COLO829 (cell line): ENCODE results near the gene CCDC171.
A peak's percentile ranks its signal among the peaks of the same experiment; 100 is the strongest.
"Not testable (repeated sequence)": the region's sequence is repeated elsewhere in the genome, so short reads cannot be mapped to it uniquely, and the experiment has no call there.

Experiments
- DNase-seq: peaks from one replicate; pipeline ENCODE4 v3.0.0; 2012; ENCODE audit warnings: low spot score

The CCDC171 gene

DNA sequence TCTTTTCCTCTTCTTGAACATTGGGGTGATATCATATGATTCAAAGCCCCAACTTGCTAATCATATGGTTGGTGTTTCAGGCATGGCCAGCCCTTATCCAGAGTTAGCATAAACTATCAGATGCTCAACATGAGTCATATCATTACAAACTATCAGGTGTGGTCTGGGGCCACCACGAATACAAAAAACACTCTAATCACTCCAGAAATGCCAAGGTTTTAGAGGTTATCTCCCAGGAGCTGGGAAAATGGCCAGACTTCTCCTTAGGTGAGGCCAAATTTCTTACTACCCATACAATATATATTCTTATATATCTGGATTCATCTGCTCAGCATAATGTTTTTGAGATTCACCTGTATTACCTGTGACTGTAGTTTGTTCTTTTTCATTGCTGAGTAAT is 210.5 kb downstream of the CCDC171 start:
- no peak for DNase-seq

- DNase-seq: no peak
Measured at GRCh38 chr9:15764131-15764530, 211.3 kb downstream of the CCDC171 start.

DNA sequence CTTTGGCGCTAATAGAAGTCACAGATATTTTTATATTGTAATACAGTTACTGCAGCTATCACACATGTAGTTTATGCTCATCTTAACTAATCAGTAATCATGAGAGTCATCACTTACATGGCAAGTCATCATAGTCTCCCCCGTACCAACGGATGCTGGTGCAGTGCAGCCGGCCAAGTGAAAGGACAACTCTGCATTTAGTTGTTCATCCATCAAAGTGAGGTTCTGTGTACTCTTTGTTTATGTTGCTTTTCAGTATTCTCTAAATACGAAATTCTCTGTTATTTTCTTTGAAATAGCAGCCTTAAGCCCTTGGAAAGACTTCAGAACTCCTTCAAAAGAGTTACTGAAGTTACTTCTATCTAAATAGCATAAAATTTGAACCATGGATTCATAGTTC is 216.7 kb downstream of the CCDC171 start:
- no peak for DNase-seq

- no peak for DNase-seq
Measured at GRCh38 chr9:15778861-15779260, 226.0 kb downstream of the CCDC171 start.

GRCh38 chr9:15782106-15782505 is 229.3 kb downstream of the CCDC171 start:
- no peak for DNase-seq

DNA sequence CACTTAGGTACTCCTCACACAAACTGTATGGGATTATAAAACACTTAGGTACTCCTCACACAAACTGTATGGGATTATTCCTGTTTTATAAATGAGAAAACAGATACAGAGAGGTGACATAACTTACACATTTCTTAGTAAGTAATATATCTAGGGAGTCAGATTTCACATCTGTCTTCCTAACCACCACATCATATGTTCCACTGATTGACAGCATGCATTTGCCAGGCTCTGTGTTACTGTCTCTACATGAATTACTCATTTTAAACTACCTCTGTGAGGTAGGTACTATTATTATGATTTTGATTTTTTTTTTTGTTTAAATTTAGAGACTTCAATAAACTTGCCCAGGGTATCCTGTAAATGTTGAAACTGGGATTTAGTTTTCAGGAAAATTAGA is 232.7 kb downstream of the CCDC171 start:
- DNase-seq: no peak

- DNase-seq: no peak
Measured at GRCh38 chr9:15786616-15787015, 233.8 kb downstream of the CCDC171 start.

- not testable (repeated sequence) for DNase-seq
Measured at GRCh38 chr9:15810219-15810899, 257.5 kb downstream of the CCDC171 start.

GRCh38 chr9:15813076-15813475 is 260.2 kb downstream of the CCDC171 start:
- no peak for DNase-seq

DNA sequence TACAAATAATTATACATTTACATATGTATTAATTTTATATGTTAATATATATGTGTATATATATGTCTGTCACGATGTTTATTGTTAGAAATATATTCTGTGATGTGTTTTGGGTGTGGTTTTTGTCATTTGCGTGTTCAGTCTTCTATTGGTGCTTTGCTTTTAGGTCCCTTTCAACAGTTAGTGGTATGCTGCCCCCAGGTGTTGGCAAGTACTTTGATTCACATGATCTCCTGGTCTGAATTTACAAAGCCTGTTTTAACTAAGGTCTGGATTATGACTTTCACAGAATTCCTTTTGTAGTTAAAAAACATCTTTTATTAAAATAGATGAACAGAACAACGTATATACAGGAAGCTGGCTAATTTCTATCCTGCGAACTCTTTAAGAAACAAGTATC is 271.5 kb downstream of the CCDC171 start:
- DNase-seq: no peak

- no peak for DNase-seq
Measured at GRCh38 chr9:15831384-15831783, 278.5 kb downstream of the CCDC171 start.

DNA sequence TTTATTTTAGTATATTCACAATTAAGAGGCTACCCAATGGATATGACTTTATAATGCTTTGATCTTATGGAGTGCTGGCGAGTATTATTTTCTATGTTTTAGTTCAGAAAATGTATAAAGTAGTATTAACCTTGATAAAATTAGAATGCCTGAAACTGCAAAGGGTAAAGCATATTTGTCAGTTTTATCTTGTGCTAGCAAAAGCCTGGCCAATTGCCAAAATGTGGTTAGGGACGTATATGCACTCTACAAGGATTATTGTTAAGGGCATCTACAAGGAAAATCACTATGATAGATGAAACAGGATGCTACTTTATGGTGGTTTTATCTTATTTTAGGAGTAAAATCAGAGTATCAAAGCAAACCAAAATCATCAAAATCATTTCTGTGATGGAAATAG is 281.7 kb downstream of the CCDC171 start:
- no peak for DNase-seq

- peak; percentile 26 for DNase-seq
Measured at GRCh38 chr9:15837079-15837679, 284.3 kb downstream of the CCDC171 start.

DNA sequence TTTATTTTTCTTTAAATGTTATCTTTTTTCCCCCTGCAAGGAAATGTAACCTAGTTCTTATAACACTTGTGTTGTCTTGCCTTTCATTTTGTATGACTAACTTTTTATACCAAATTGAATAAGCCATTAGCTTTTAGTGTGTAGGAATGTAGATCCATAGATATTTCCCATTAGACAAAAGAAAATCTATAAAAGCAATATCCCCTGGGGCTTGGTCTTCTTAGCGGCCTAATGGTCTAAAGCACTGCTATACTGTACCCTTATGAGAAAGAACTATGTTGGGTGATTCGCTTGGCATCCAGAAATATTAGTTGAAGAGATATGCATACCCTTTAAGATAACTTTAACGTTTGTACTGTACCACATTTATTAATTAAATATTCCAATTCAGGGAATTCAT is 289.2 kb downstream of the CCDC171 start:
- DNase-seq: no peak

GRCh38 chr9:15843316-15843715 is 290.5 kb downstream of the CCDC171 start:
- no peak for DNase-seq

DNA sequence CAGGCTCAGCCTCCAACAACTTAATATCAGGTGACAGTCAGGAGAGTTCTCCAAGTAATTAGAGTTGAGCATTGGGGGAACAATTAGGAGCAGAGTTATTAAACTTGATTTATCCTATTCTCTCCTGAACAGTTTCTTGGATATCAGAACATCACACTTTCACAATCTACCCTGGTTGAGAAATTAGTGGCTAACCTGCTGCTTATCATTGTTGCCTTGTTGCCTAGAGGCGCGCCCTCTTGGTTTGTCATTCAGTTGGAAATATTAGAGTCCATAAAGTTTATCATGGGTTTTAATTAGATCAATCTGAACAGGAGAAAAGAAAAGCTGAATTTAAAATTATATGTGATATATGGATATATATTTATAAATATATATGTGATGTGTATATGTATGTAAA is 291.1 kb downstream of the CCDC171 start:
- DNase-seq: no peak

- DNase-seq: no peak
Measured at GRCh38 chr9:15846611-15847010, 293.8 kb downstream of the CCDC171 start.

- DNase-seq: no peak
Measured at GRCh38 chr9:15849871-15850270, 297.0 kb downstream of the CCDC171 start.

DNA sequence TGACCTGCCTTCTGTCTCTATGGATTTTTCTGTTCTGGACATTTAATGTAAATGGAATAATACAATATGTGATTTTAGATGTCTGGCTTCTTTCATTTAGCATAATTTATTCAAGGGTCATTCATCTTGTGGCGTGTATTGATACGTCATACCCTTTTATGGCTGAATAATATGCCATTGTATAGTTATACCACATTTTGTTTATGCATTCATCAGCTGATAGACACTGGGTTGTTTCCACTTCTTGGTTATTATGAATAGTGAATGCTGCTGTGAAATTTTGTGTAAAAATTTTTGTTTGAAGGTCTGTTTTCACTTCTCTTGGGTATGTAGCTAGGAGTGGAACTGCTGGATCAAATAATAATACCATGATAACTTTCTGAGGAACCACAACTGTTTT is 298.9 kb downstream of the CCDC171 start:
- no peak for DNase-seq

GRCh38 chr9:15856591-15856990 is 303.7 kb downstream of the CCDC171 start:
- no peak for DNase-seq

- DNase-seq: no peak
Measured at GRCh38 chr9:15867334-15867733, 314.5 kb downstream of the CCDC171 start.

DNA sequence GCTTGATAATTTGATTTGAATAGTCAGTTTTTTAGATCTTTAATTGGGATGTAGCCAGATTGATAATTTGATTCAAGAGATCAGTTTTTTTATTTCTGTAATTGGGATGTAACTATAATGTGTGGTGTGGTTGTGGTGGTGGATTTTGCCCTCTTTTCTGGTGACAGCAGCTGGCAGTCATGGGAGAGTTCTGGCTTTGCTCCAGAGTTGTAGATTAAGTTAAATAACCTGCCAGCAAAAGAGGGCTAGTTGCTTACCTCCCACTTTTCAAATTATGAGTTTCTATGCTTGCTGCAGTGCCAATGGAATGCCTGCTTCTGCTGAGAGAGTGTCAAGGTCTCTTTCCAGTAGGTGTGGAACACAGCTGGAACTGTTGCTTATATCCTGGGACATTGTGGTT is 315.1 kb downstream of the CCDC171 start:
- DNase-seq: no peak

GRCh38 chr9:15873573-15874177 is 320.8 kb downstream of the CCDC171 start:
- peak; percentile 13 for DNase-seq

DNA sequence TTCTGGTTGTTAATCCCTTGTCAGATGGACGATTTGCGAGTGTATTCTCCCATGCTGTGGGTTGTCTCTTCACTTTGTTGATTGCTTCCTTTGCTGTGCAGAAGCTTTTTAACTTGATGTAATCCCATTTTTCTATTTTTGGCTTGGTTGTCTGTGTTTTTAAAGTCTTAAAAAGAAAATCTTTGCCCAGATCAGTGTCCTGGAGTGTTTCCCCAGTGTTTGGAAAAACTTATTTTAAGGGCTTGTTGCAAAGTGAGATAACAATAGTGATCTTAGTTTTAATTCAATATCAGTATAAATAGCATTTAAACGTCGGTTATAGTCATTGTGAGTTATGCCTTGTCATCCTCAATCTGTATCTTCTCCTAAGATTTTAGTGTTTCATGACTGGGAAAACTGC is 329.5 kb downstream of the CCDC171 start:
- DNase-seq: no peak
